Effector CD8-positive, alpha-beta T cell (primary cell): ENCODE data around the gene PCBP4.

Experiments used
- DNase-seq: peaks from one replicate; lab custom pipeline; 2025; lab: John Stamatoyannopoulos, UW

PCBP4 gene

GRCh38 chr3:51974277-51974962 lies 7.2 kb upstream of the PCBP4 start:
- DNase-seq = no peak

GRCh38 chr3:51971350-51971749 lies 4.1 kb upstream of the PCBP4 start:
- no peak for DNase-seq

DNA sequence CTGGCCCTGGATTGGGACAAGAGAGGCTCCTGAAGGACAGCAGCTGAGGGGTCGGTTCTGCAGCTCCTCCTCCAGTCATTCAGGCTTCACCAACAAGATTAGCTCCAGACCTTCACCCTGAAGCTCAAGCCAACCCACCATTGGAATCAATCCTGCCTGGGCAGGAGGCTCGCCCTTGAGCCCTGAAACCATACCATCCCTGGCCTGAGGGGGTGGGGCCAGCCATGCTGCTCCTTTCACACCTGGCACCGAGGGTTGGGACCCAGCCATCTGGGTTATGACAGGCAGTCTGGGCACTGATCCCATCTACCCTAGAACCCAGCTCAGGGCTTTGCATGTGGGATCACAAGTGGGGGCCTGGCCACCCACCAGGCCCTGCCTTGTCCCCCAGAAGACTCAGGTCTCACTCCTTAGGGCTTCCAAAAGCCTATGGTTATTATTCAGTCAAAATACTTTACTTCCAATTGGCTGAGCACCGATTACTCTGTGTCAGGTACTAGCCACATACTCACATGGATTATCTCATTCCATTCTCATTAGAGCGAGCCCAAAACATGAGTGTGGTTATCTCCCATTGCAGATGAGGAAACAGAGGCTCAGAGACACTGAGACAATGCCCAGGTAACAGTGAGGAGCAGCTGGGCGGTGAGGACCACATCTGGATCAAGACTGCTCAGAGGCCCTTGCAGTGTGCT lies 3.5 kb upstream of the PCBP4 start:
- DNase-seq = no peak

GRCh38 chr3:51969841-51970240 lies 2.6 kb upstream of the PCBP4 start:
- DNase-seq = no peak

GRCh38 chr3:51968883-51969678 lies 1.8 kb upstream of the PCBP4 start:
- DNase-seq = no peak

GRCh38 chr3:51968170-51968775 lies 1.0 kb upstream of the PCBP4 start:
- DNase-seq = no peak

GRCh38 chr3:51966922-51967383 lies 301 bp downstream of the PCBP4 start:
- no peak for DNase-seq

DNA sequence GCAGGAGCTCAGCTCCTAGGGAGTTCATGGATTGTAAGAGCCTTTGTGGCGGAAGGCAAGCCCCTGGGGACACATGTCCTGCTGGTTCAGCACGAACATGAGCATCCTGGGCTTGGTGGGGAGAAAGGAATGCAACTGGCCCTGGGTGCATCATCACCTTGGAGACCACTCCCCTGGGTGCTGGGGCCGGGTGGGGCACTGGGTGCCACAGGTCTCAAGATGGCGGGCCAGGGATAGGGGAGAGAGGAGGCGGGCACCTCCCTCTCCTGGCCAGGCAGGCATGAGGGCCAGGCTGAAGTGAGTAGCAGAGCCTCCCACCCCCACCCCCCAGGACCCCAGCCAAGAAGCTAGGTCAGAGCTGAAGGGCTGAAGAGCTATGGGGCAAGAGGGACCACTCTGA lies 768 bp downstream of the PCBP4 start:
- DNase-seq = no peak

DNA sequence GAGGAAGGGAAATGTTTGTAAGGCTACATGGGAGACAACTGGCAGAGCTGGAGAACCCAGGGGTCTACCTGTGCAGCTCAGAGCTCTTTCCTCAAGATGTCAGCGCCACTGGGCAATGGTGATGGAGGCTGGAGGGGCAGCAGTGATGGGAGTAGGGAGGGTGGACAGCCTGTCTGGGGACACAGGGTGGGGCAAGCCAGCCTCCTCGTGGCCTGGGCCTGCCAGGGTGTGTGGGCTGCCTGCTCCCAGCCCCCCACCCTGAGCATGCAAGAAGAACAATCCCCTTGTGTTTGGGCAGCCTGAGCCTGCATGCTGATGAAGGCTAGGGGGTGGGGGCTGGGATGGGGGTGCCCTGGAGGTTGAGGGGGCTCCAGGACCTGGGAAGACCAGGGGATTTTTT lies 1.2 kb downstream of the PCBP4 start:
- no peak for DNase-seq

GRCh38 chr3:51964521-51964920 lies 2.7 kb downstream of the PCBP4 start:
- DNase-seq = no peak

DNA sequence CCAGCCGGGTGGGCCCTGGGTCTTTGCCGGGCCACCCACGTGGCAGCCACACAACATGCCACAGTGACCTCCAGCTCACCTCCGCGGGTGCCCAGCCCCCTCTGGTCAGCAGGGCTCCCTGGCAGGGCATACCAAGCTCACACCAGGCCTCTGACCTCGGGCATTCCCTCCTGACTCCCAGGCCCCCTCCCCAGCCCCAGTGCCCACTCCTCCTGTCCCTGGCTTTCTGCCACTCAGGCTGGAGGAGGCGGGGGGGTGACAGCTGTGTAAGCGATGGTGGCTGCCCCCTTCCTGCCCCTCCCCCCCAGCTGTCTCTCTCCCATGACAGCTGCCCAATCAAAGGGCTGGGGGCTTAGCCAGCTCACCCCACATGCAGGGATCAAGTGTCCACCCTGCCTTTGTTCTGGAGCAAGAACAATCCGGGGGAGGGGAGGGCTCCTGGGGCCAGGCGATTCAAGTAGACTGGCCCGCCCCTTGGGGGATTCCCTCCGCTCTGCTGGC lies 3.3 kb downstream of the PCBP4 start:
- DNase-seq = no peak

- no peak for DNase-seq
Measured at GRCh38 chr3:51962854-51963530, 4.3 kb downstream of the PCBP4 start.

- DNase-seq = no peak
Measured at GRCh38 chr3:51961602-51962569, 5.4 kb downstream of the PCBP4 start.

DNA sequence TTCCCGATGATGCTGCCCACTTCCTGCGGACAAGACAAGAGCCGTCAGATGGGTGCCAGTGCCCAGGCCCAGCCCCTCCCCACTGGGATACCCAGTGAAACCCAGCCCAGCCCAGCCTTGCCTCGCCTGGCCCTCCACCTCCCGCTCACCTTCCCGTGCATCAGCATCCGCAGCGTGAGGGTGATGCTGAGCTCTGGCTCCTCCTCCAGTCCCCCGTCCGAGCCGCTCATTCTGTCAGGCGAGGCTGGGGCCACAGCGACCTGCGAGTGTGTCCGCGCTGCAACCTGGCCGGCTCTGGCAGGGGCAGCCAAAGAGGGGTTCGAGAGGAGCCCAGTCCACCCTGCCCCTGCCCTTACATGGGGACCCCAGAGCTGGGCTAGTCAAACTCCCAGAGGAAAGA lies 6.2 kb downstream of the PCBP4 start:
- DNase-seq = no peak

GRCh38 chr3:51960386-51960785 lies 6.9 kb downstream of the PCBP4 start:
- DNase-seq = no peak

GRCh38 chr3:51959651-51960050 lies 7.6 kb downstream of the PCBP4 start:
- no peak for DNase-seq

- no peak for DNase-seq
Measured at GRCh38 chr3:51958603-51959521, 8.4 kb downstream of the PCBP4 start.

- no peak for DNase-seq
Measured at GRCh38 chr3:51957520-51958205, 9.6 kb downstream of the PCBP4 start.
